ENCODE results near the gene RAD54L. TPM values are rescaled to one million over a fixed set of nuclear protein-coding genes. Genes with fewer than 3 reads are reported as not detected.
"Not testable (repeated sequence)": the region's sequence is repeated elsewhere in the genome, so short reads cannot be mapped to it uniquely, and the experiment has no call there.

The RAD54L gene
- total RNA-seq, 1 donor = not detected

DNA sequence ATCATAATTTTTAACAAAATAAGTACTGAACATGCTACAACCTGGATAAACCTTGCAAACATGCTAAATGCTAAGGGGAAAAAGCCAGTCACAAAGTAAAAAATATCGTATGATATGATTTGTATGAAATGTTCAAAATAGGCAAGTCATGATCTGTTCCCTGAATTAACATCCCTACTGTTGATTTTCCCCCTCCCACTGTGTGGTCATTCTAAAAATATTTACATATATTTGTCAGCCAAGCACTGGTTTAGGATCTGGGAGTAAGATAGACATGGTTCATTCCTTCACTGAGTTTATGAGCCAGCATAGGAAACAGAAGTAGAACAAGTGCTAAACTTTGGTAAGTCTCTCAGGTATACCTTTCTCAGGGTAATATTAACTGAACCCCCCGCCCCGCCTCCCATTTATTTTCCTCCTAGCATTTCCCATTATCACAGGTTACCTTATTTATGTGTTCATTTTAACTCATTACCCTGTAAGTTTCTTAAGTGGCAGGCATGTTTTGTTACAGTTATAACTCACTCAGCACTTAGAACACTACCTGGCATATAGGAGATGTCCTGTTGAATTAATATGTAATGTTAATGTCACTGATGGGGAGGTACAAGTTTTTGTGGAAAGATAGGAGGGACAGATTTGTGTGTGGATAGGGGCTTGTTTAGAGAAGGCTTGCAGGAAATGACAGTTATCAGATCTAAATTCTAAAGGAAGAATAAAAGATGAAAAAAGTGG is 68.3 kb downstream of the RAD54L start:
- H3K4me3 ChIP-seq (ENCODE audit: low read length) = no peak overlapping the region

DNA sequence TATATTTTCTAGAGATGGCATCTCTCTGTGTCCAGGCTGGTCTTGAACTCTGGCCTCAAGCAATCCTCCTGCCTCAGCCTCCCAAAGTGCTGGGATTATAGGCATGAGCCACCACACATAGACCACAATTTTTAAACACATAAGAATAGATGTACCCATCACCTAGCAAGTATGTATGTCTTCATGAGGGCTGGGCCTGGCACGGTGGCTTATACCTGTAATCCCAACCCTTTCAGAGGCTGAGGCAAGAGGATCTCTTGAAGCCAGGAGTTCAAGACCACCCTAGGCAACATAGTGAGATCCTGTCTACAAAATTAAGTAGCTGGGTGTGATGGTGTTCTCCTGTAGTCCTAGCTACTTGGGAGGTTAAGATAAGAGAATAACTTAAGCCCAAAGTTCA is 69.8 kb downstream of the RAD54L start:
- H3K4me3 ChIP-seq (ENCODE audit: low read length) = no peak overlapping the region
- no peaks in the 10 kb centered on the region for H3K4me1 ChIP-seq (ENCODE audit: insufficient read depth, low read length)
- H3K9me3 ChIP-seq (ENCODE audit: low read depth, low read length) = no peaks in the 10 kb centered on the region
- H3K27me3 ChIP-seq (ENCODE audit: insufficient read depth, low read length) = no peaks in the 10 kb centered on the region

More for the DNA sequence above, 68.3 kb downstream of the RAD54L start:
- Histone ChIP-seq H3K27me3 (ENCODE audit: insufficient read depth, low read length) (no peaks in the 10 kb centered on the region), H3K4me1 (ENCODE audit: insufficient read depth, low read length) (no peaks in the 10 kb centered on the region), H3K9me3 (ENCODE audit: low read depth, low read length) (no peaks in the 10 kb centered on the region)

GRCh38 chr1:46319301-46319700 is 71.7 kb downstream of the RAD54L start:
- not testable (repeated sequence) for H3K9me3 ChIP-seq (ENCODE audit: low read depth, low read length); H3K4me1 ChIP-seq (ENCODE audit: insufficient read depth, low read length); H3K4me3 ChIP-seq (ENCODE audit: low read length); H3K27me3 ChIP-seq (ENCODE audit: insufficient read depth, low read length)

DNA sequence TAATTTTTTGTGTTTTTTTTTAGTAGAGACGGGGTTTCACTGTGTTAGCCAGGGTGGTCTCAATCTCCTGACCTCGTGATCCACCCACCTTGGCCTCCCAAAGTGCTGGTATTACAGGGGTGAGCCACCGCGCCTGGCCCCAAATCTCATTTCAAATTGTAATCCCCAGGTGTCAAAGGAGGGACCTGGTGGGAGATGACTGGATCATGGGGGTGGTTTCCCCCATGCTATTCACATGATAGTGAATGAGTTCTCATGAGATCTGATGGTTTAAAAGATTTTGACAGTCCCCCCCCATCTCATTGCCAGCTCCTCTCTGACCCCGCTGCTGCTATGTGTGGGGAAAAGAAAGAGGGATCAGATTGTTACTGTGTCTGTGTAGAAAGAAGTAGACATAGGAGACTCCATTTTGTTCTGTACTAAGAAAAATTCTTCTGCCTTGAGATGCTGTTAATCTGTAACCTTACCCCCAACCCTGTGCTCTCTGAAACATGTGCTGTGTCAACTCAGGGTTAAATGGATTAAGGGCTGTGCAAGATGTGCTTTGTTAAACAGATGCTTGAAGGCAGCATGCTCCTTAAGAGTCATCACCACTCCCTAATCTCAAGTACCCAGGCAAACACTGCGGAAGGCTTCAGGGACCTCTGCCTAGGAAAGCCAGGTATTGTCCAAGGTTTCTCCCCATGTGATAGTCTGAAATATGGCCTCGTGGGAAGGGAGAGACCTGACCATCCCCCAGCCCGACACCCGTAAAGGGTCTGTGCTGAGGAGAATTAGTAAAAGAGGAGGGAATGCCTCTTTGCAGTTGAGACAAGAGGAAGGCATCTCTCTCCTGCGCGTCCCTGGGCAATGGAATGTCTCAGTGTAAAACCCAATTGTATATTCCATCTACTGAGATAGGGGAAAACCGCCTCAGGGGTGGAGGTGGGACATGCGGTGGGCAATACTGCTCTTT is 72.7 kb downstream of the RAD54L start:
- not testable (repeated sequence) for H3K27me3 ChIP-seq (ENCODE audit: insufficient read depth, low read length); H3K4me1 ChIP-seq (ENCODE audit: insufficient read depth, low read length); H3K9me3 ChIP-seq (ENCODE audit: low read depth, low read length); H3K4me3 ChIP-seq (ENCODE audit: low read length)

GRCh38 chr1:46322191-46322590 is 74.6 kb downstream of the RAD54L start:
- H3K27me3 ChIP-seq (ENCODE audit: insufficient read depth, low read length); H3K9me3 ChIP-seq (ENCODE audit: low read depth, low read length); H3K4me3 ChIP-seq (ENCODE audit: low read length); H3K4me1 ChIP-seq (ENCODE audit: insufficient read depth, low read length): not testable (repeated sequence)

GRCh38 chr1:46325285-46326076 is 77.9 kb downstream of the RAD54L start:
- H3K9me3 ChIP-seq (ENCODE audit: low read depth, low read length); H3K4me1 ChIP-seq (ENCODE audit: insufficient read depth, low read length); H3K4me3 ChIP-seq (ENCODE audit: low read length); H3K27me3 ChIP-seq (ENCODE audit: insufficient read depth, low read length): not testable (repeated sequence)

Other genes starting within 250 kb of the RAD54L start
- 0.42 TPM for gene PIK3R3, start 115.1 kb upstream of the RAD54L start, total RNA-seq
- gene TSPAN1, start 72.7 kb upstream of the RAD54L start, total RNA-seq = not detected
- not detected for gene P3R3URF, start 71.3 kb upstream of the RAD54L start, total RNA-seq
- gene POMGNT1, start 49.3 kb upstream of the RAD54L start, total RNA-seq = 6.7 TPM
- 0.10 TPM for gene LURAP1, start 44.4 kb upstream of the RAD54L start, total RNA-seq
- gene LRRC41, start 55.9 kb downstream of the RAD54L start, total RNA-seq = 20.1 TPM
- 311 TPM for gene UQCRH, start 55.9 kb downstream of the RAD54L start, total RNA-seq
- gene NSUN4, start 93.0 kb downstream of the RAD54L start, total RNA-seq = 10.8 TPM
- 6.2 TPM for gene FAAH, start 146.6 kb downstream of the RAD54L start, total RNA-seq
- not detected for gene DMBX1, start 242.1 kb downstream of the RAD54L start, total RNA-seq

All from mononuclear cell (primary cell).